Measurements from ENCODE around the gene RGS16.

The RGS16 gene

DNA sequence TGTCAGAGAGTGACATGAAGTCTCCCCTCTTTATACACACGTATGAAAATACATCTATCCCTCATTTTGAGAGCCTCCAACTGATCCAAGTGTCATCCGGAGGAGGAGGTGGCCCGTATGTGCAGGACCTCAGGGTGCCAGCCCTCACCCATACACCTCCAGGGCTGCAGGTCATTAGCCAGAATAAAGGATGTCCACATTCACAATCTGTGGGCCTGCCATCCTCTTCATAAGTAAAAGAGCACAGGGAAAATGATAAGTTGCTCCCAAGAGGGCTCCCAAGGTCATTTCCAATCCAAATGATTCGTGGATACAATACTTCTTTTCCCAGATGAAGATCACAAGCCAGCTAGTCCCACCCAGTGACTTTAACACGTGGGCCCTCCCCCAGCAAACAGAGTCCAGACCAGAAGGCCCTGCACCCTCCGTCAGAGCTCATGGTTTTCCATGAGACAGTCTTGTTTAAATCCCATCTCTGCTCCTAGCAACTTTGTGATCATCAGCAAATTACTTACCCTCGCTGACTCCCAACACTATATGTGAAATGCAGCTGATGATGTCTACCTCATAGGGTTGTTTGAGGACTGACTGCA is 43.7 kb downstream of the RGS16 start:
- no peak for DNase-seq (ENCODE audit: extremely low spot score)
- TF ChIP-seq, protein P1, sequence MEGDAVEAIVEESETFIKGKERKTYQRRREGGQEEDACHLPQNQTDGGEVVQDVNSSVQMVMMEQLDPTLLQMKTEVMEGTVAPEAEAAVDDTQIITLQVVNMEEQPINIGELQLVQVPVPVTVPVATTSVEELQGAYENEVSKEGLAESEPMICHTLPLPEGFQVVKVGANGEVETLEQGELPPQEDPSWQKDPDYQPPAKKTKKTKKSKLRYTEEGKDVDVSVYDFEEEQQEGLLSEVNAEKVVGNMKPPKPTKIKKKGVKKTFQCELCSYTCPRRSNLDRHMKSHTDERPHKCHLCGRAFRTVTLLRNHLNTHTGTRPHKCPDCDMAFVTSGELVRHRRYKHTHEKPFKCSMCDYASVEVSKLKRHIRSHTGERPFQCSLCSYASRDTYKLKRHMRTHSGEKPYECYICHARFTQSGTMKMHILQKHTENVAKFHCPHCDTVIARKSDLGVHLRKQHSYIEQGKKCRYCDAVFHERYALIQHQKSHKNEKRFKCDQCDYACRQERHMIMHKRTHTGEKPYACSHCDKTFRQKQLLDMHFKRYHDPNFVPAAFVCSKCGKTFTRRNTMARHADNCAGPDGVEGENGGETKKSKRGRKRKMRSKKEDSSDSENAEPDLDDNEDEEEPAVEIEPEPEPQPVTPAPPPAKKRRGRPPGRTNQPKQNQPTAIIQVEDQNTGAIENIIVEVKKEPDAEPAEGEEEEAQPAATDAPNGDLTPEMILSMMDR (IDR thresholded peaks at IDR 0.05; ENCODE audit: control extremely low read depth, extremely low read depth, low read depth, missing control alignments) = no peak
- CTCF ChIA-PET = no interaction called here
- POLR2A ChIA-PET = no interaction called here

- ChIA-PET CTCF (interaction anchor here (1.3 kb wide), 1 partner anchor 11 kb away, joined by 3 read pairs; no protein-coding TSS in a partner anchor), POLR2A (no interaction called here)
- TF ChIP-seq, protein P1 (IDR thresholded peaks at IDR 0.05; ENCODE audit: control extremely low read depth, extremely low read depth, low read depth, missing control alignments) = no peak
- no peak for DNase-seq (ENCODE audit: extremely low spot score)
These were observed 47.9 kb downstream of the RGS16 start for GRCh38 chr1:182556279-182556678.

- TF ChIP-seq, protein P1 (IDR thresholded peaks at IDR 0.05; ENCODE audit: control extremely low read depth, extremely low read depth, low read depth, missing control alignments) = no peak
- no peak for DNase-seq (ENCODE audit: extremely low spot score)
- ChIA-PET POLR2A (no interaction called here), CTCF (interaction anchor here (1.0 to 1.5 kb wide), 2 partner anchors 13 to 412 kb away, joined by 3 to 5 read pairs; no protein-coding TSS in a partner anchor)
These were observed 48.7 kb downstream of the RGS16 start for GRCh38 chr1:182555493-182555892.

DNA sequence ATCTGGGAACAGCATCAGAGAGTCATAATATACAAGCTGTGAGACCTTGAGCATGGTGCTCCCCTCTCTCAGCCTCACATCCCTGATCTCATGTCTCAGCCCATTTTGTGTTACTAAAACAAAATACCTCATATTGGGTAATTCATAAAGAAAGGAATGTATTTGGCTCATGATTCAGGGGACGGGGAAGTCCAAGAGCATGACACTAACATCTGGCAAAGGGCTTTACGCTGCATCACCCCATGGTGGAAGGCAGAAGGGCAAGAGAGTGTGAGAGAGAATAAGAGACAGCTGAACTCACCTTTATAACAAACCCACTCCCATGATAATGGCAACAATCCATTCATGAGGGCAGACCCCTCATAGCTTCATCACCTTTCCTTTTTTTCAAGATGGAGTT is 51.7 kb downstream of the RGS16 start:
- no peak for DNase-seq (ENCODE audit: extremely low spot score)
- ChIA-PET CTCF (no interaction called here), POLR2A (no interaction called here)
- TF ChIP-seq, protein P1 (IDR thresholded peaks at IDR 0.05; ENCODE audit: control extremely low read depth, extremely low read depth, low read depth, missing control alignments) = no peak

DNA sequence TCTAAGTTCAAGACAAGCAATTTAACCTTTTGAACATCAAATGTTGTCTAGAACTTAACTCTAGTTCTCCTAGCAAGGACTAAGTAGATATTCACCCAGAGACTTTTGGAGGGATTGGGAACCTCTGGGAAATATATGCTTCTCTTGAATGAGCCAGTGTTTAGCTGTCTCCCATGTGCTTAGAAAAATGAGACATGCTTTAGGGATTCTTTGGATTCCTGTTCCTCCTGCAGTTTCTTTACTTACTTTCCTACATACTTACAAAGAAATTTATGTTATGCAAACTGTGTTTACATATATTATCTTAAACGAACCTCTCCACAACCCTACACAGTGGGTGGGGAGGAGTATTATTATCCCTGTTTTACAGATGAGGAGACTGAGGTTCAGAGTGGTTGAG is 54.4 kb downstream of the RGS16 start:
- TF ChIP-seq, protein P1 (IDR thresholded peaks at IDR 0.05; ENCODE audit: control extremely low read depth, extremely low read depth, low read depth, missing control alignments) = no peak
- POLR2A ChIA-PET = no interaction called here
- DNase-seq (ENCODE audit: extremely low spot score) = no peak
- CTCF ChIA-PET = no interaction called here

GRCh38 chr1:182549346-182549745 is 54.8 kb downstream of the RGS16 start:
- ChIA-PET POLR2A (no interaction called here), CTCF (no interaction called here)

More at GRCh38 chr1:182549346-182549745, 54.8 kb downstream of the RGS16 start:
- DNase-seq (ENCODE audit: extremely low spot score) = no peak
- TF ChIP-seq, protein P1 (IDR thresholded peaks at IDR 0.05; ENCODE audit: control extremely low read depth, extremely low read depth, low read depth, missing control alignments) = no peak

All from GM10248 (cell line).